ENCODE results near the gene CARD11.
A peak's percentile ranks its signal among the peaks of the same experiment; 100 is the strongest.

Gene CARD11

GRCh38 chr7:3043544-3044371 is at the start of gene CARD11:
TSS of gene CARD11 (minus strand) at chr7:3043867. CDS start at chr7:2958506, 85,361 bp downstream.
- no peaks in the 10 kb centered on the region for H3K27me3 Mint-ChIP-seq (ENCODE audit: low read depth)
- peak within 1 kb of the TSS; percentile 96 for H3K4me3 Mint-ChIP-seq
- peaks cover 39% of the 10 kb centered on the region for H3K4me1 Mint-ChIP-seq (ENCODE audit: low read depth)
- no peaks in the 10 kb centered on the region for H3K9me3 Mint-ChIP-seq
- H3K36me3 Mint-ChIP-seq (ENCODE audit: low read depth) = peaks cover 25% of the 10 kb centered on the region
- H3K27ac Mint-ChIP-seq = peak within 1 kb of the TSS; percentile 96

- Mint-ChIP-seq H3K27ac (peak overlapping the region; percentile 94), H3K4me1 (ENCODE audit: low read depth) (peaks cover 58% of the 10 kb centered on the region), H3K4me3 (peak overlapping the region; percentile 25), H3K27me3 (ENCODE audit: low read depth) (no peaks in the 10 kb centered on the region), H3K9me3 (no peaks in the 10 kb centered on the region), H3K36me3 (ENCODE audit: low read depth) (peaks cover 6% of the 10 kb centered on the region)
Measured at GRCh38 chr7:3092468-3092867, 48.8 kb upstream of the CARD11 start.

- peak overlapping the region; percentile 94 for H3K27ac Mint-ChIP-seq
- no peaks in the 10 kb centered on the region for H3K9me3 Mint-ChIP-seq
- H3K27me3 Mint-ChIP-seq (ENCODE audit: low read depth) = no peaks in the 10 kb centered on the region
- peak overlapping the region; percentile 64 for H3K4me3 Mint-ChIP-seq
- peaks cover 6% of the 10 kb centered on the region for H3K36me3 Mint-ChIP-seq (ENCODE audit: low read depth)
- H3K4me1 Mint-ChIP-seq (ENCODE audit: low read depth) = peaks cover 57% of the 10 kb centered on the region
Measured at GRCh38 chr7:3091631-3092030, 48.0 kb upstream of the CARD11 start.

- Mint-ChIP-seq H3K9me3 (no peaks in the 10 kb centered on the region), H3K4me3 (no peak overlapping the region), H3K27me3 (ENCODE audit: low read depth) (peaks cover 3% of the 10 kb centered on the region), H3K36me3 (ENCODE audit: low read depth) (peaks cover 3% of the 10 kb centered on the region), H3K27ac (no peak overlapping the region), H3K4me1 (ENCODE audit: low read depth) (peaks cover 42% of the 10 kb centered on the region)
Measured at GRCh38 chr7:3089493-3089892, 45.8 kb upstream of the CARD11 start.

GRCh38 chr7:3087243-3087755 is 43.6 kb upstream of the CARD11 start:
- Mint-ChIP-seq H3K4me3 (no peak overlapping the region), H3K9me3 (no peaks in the 10 kb centered on the region), H3K27ac (no peak overlapping the region), H3K36me3 (ENCODE audit: low read depth) (peaks cover 3% of the 10 kb centered on the region), H3K4me1 (ENCODE audit: low read depth) (peaks cover 26% of the 10 kb centered on the region), H3K27me3 (ENCODE audit: low read depth) (peaks cover 3% of the 10 kb centered on the region)

- no peak overlapping the region for H3K27ac Mint-ChIP-seq
Measured at GRCh38 chr7:3083350-3083749, 39.7 kb upstream of the CARD11 start.

DNA sequence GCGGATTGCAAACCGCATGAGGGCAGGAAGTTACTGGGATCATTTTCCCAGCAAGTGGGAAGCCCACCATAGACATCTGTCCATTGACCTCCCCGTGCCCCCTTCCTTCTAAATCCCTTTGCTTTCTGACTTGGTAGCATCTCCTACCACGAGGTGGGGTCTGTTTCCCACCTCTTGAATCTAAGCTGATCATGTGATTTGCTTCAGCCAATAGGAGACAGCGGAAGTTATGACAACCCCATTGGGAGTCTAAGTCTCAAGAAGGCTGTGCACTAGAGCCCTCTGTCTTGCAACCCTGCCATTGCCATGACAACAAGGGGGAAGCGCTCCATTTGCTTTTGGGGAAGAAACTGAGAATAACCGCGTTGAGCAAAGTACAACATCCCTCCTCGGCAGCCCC is 39.2 kb upstream of the CARD11 start:
- Mint-ChIP-seq H3K4me1 (ENCODE audit: low read depth) (peaks cover 5% of the 10 kb centered on the region), H3K27me3 (ENCODE audit: low read depth) (peaks cover 3% of the 10 kb centered on the region), H3K36me3 (ENCODE audit: low read depth) (peaks cover 4% of the 10 kb centered on the region), H3K9me3 (peaks cover 3% of the 10 kb centered on the region), H3K4me3 (no peak overlapping the region), H3K27ac (no peak overlapping the region)

More at GRCh38 chr7:3083350-3083749, 39.7 kb upstream of the CARD11 start:
- Mint-ChIP-seq H3K27me3 (ENCODE audit: low read depth) (peaks cover 3% of the 10 kb centered on the region), H3K4me1 (ENCODE audit: low read depth) (peaks cover 5% of the 10 kb centered on the region), H3K9me3 (peaks cover 2% of the 10 kb centered on the region), H3K4me3 (no peak overlapping the region), H3K36me3 (ENCODE audit: low read depth) (peaks cover 4% of the 10 kb centered on the region)

DNA sequence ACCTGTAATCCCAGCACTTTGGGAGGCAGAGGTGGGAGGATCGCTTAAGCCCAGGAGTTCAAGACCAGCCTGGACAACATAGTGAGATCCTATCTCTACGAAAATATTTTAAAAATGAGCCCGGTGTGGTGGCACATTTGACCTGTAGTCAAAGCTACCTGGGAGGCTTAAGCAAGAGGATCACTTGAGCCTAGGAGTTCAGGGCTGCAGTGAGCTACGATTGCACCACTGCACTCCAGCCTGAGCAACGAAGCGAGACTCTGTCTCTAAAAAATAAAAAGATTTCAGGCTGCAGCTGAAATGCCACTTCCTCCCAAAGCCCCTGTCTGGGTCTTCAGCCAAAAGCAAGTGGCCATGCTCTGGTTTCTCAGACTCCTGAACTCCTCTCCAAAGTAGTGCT is 38.7 kb upstream of the CARD11 start:
- H3K4me3 Mint-ChIP-seq = no peak overlapping the region
- H3K4me1 Mint-ChIP-seq (ENCODE audit: low read depth) = peaks cover 4% of the 10 kb centered on the region
- H3K27me3 Mint-ChIP-seq (ENCODE audit: low read depth) = peaks cover 3% of the 10 kb centered on the region
- H3K36me3 Mint-ChIP-seq (ENCODE audit: low read depth) = peaks cover 4% of the 10 kb centered on the region
- H3K27ac Mint-ChIP-seq = no peak overlapping the region
- peaks cover 3% of the 10 kb centered on the region for H3K9me3 Mint-ChIP-seq

DNA sequence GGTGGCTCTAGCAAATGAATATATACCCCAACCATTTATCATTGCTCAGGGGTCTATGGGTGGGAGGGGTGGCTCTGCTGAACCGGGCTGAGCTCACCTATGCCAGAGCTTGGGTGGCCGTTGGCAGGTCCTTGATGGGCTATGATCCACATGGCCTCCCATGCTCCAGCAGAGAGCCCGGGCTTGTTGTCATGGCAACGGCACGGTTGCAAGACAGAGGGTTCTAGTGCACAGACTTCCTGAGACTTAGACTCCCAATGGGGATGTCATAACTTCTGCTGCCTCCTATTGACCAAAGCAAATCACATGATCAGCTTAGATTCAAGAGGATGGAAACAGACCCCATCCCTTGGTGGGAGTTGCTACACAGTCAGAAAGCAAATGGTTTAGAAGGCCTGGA is 36.4 kb upstream of the CARD11 start:
- Mint-ChIP-seq H3K9me3 (peaks cover 9% of the 10 kb centered on the region), H3K27me3 (ENCODE audit: low read depth) (no peaks in the 10 kb centered on the region), H3K27ac (no peak overlapping the region), H3K4me1 (ENCODE audit: low read depth) (peaks cover 4% of the 10 kb centered on the region), H3K4me3 (no peak overlapping the region), H3K36me3 (ENCODE audit: low read depth) (peaks cover 4% of the 10 kb centered on the region)

GRCh38 chr7:3078514-3078913 is 34.8 kb upstream of the CARD11 start:
- Mint-ChIP-seq H3K27me3 (ENCODE audit: low read depth) (no peaks in the 10 kb centered on the region), H3K4me3 (no peak overlapping the region), H3K36me3 (ENCODE audit: low read depth) (peaks cover 4% of the 10 kb centered on the region), H3K9me3 (peaks cover 10% of the 10 kb centered on the region), H3K4me1 (ENCODE audit: low read depth) (no peaks in the 10 kb centered on the region), H3K27ac (no peak overlapping the region)

DNA sequence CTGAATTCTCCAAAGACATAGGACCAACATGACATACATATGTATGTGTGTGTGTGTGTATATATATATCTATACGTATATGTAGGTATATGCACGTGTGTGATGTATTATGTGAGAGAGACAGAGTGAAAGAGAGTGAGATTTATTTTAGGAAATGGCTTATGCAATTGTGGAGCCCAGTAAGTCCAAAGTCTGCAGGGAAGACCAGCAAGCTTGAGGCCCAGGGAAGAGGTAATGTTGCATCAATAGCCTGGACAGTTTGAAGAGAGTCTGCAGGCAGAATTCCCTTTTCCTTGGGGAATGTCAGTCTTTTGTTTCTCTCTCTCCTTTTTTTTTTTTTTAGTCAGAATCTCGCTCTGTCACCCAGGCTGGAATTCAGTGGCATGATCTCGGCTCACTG is 33.0 kb upstream of the CARD11 start:
- peaks cover 10% of the 10 kb centered on the region for H3K9me3 Mint-ChIP-seq
- H3K4me3 Mint-ChIP-seq = no peak overlapping the region
- peaks cover 4% of the 10 kb centered on the region for H3K36me3 Mint-ChIP-seq (ENCODE audit: low read depth)
- no peak overlapping the region for H3K27ac Mint-ChIP-seq
- H3K27me3 Mint-ChIP-seq (ENCODE audit: low read depth) = no peaks in the 10 kb centered on the region
- peaks cover 4% of the 10 kb centered on the region for H3K4me1 Mint-ChIP-seq (ENCODE audit: low read depth)

DNA sequence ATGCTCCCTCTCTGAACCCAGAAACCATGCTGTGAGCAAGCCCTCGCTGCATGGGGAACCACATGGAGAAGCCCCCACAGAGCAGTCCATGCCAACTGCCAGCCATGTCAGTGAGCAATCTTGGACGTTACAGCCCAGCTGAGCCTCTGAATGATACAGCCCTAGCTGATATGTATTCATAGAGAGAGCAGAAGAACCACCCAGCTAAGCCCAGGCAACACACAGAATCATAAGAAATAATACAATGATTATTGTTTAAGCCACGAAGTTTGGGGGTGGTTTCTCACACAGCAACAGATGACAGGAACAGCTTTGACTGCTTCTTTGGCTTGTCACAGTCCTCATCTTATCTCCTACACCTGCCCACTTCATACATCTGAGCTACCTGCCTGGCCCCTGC is 32.5 kb upstream of the CARD11 start:
- Mint-ChIP-seq H3K27me3 (ENCODE audit: low read depth) (no peaks in the 10 kb centered on the region), H3K4me1 (ENCODE audit: low read depth) (peaks cover 7% of the 10 kb centered on the region)

DNA sequence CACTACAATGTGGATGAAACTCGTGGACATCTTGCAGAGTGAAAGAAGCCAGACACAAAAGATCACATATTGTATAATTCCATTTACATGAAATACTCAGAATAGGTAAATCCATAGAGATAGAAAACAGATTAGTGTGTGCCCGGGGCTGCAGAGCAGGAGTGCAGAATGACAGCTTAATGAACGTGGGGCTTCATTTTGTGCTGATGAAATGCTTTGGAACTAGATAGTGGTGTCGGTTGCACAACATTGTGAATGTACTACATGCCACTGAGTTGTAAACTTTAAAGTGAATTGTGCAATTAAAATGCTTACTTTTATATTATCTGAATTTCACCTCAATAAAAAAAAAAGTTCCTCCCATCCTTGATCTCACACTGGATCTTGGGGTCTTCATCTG is 31.8 kb upstream of the CARD11 start:
- H3K4me3 Mint-ChIP-seq = no peak overlapping the region
- H3K4me1 Mint-ChIP-seq (ENCODE audit: low read depth) = peaks cover 7% of the 10 kb centered on the region
- no peaks in the 10 kb centered on the region for H3K27me3 Mint-ChIP-seq (ENCODE audit: low read depth)
- peaks cover 22% of the 10 kb centered on the region for H3K9me3 Mint-ChIP-seq
- H3K36me3 Mint-ChIP-seq (ENCODE audit: low read depth) = peaks cover 10% of the 10 kb centered on the region
- H3K27ac Mint-ChIP-seq = no peak overlapping the region

More for the DNA sequence above, 32.5 kb upstream of the CARD11 start:
- H3K9me3 Mint-ChIP-seq = peaks cover 15% of the 10 kb centered on the region
- H3K27ac Mint-ChIP-seq = no peak overlapping the region
- H3K36me3 Mint-ChIP-seq (ENCODE audit: low read depth) = peaks cover 8% of the 10 kb centered on the region
- no peak overlapping the region for H3K4me3 Mint-ChIP-seq

- H3K4me3 Mint-ChIP-seq = no peak overlapping the region
- H3K36me3 Mint-ChIP-seq (ENCODE audit: low read depth) = peaks cover 18% of the 10 kb centered on the region
- H3K4me1 Mint-ChIP-seq (ENCODE audit: low read depth) = peaks cover 16% of the 10 kb centered on the region
- peak overlapping the region; percentile 5 for H3K27ac Mint-ChIP-seq
- H3K9me3 Mint-ChIP-seq = peaks cover 32% of the 10 kb centered on the region
- no peaks in the 10 kb centered on the region for H3K27me3 Mint-ChIP-seq (ENCODE audit: low read depth)
Measured at GRCh38 chr7:3074459-3074821, 30.8 kb upstream of the CARD11 start.

GRCh38 chr7:3073763-3074458 is 30.2 kb upstream of the CARD11 start:
- H3K9me3 Mint-ChIP-seq = peaks cover 33% of the 10 kb centered on the region
- peaks cover 19% of the 10 kb centered on the region for H3K4me1 Mint-ChIP-seq (ENCODE audit: low read depth)
- H3K27ac Mint-ChIP-seq = peak overlapping the region; percentile 5
- peaks cover 18% of the 10 kb centered on the region for H3K36me3 Mint-ChIP-seq (ENCODE audit: low read depth)
- H3K27me3 Mint-ChIP-seq (ENCODE audit: low read depth) = no peaks in the 10 kb centered on the region
- H3K4me3 Mint-ChIP-seq = no peak overlapping the region

Measured in T-helper 1 cell treated with Interleukin-12 subunit alpha and Interleukin-12 subunit beta and Interleukin-4 antibody, amounts not matched to agents 30 μg/mL and 1 μg/mL, for 36 hours (primary cell).